SK-N-SH (cell line): ENCODE measurements around the gene FBXL7.

Experiments used
- ELF1 ChIP-seq: IDR thresholded peaks from 2 replicates; pipeline ENCODE4 v1.4.0; 2012
- GATA2 ChIP-seq: sonication (generic); formaldehyde crosslinking; IDR thresholded peaks from 2 replicates; pipeline ENCODE4 v1.5.0; 2020; ENCODE audit warnings: mild to moderate bottlenecking, missing genetic modification reagents
- MXI1 ChIP-seq: IDR thresholded peaks from 2 replicates; pipeline ENCODE4 v1.6.1; 2012; ENCODE audit warnings: mild to moderate bottlenecking, low read depth, low read length, improper control_type of control experiment
- POLR2AphosphoS5 ChIP-seq: IDR thresholded peaks from 2 replicates; pipeline ENCODE4 v1.6.1; 2012; ENCODE audit warnings: low read depth, low read length
- TAF1 ChIP-seq: IDR thresholded peaks from 2 replicates; pipeline ENCODE4 v1.6.1; 2012; ENCODE audit warnings: low read depth, mild to moderate bottlenecking, low read length, moderate library complexity, borderline replicate concordance
- USF2 ChIP-seq: fragments of 150-350 bp; IDR thresholded peaks from 2 replicates; pipeline ENCODE4 v1.6.1; 2017; ENCODE audit warnings: antibody characterized with exemption, low read length, low read depth, borderline replicate concordance
- TF ChIP-seq, protein P1 (sequence below): fragments of 200-600 bp; sonication (generic); IDR thresholded peaks from 2 replicates; pipeline ENCODE4 v1.6.1; 2017; ENCODE audit warnings: antibody characterized with exemption, mild to moderate bottlenecking, moderate library complexity

GRCh38 chr5:15575666-15576065, 75.7 kb downstream of the FBXL7 start:
- no peak for TF ChIP-seq MXI1
- no peak for TF ChIP-seq TAF1
- TF ChIP-seq, protein P1, sequence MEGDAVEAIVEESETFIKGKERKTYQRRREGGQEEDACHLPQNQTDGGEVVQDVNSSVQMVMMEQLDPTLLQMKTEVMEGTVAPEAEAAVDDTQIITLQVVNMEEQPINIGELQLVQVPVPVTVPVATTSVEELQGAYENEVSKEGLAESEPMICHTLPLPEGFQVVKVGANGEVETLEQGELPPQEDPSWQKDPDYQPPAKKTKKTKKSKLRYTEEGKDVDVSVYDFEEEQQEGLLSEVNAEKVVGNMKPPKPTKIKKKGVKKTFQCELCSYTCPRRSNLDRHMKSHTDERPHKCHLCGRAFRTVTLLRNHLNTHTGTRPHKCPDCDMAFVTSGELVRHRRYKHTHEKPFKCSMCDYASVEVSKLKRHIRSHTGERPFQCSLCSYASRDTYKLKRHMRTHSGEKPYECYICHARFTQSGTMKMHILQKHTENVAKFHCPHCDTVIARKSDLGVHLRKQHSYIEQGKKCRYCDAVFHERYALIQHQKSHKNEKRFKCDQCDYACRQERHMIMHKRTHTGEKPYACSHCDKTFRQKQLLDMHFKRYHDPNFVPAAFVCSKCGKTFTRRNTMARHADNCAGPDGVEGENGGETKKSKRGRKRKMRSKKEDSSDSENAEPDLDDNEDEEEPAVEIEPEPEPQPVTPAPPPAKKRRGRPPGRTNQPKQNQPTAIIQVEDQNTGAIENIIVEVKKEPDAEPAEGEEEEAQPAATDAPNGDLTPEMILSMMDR = no peak
- no peak for TF ChIP-seq ELF1
- no peak for TF ChIP-seq USF2
- no peak for TF ChIP-seq GATA2 (CRISPR knock-in tag)
- TF ChIP-seq POLR2AphosphoS5 = no peak
